GM12878 (cell line): ENCODE data around the gene CERCAM. TPM values are rescaled to one million over a fixed set of nuclear protein-coding genes. Genes with fewer than 3 reads are reported as not detected.

Experiments
- ATF2 ChIP-seq: IDR thresholded peaks from 2 replicates; pipeline ENCODE4 v1.6.1; 2012; ENCODE audit warnings: low read length, inconsistent platforms
- BMI1 ChIP-seq: fragments of 450-650 bp; IDR thresholded peaks from 2 replicates; pipeline ENCODE4 v1.6.1; 2016; ENCODE audit warnings: mild to moderate bottlenecking, moderate library complexity, borderline replicate concordance
- CBFB ChIP-seq: IDR thresholded peaks from 2 replicates; pipeline ENCODE4 v1.6.1; 2016; ENCODE audit warnings: antibody characterized with exemption, low read depth
- CBX5 ChIP-seq: sonication (generic); IDR thresholded peaks from 2 replicates; pipeline ENCODE4 v1.6.1; 2016; ENCODE audit warnings: low read depth, moderate library complexity, mild to moderate bottlenecking, inconsistent platforms
- FOXK2 ChIP-seq: fragments of 450-650 bp; IDR thresholded peaks from 2 replicates; pipeline ENCODE4 v1.6.1; 2017; ENCODE audit warnings: mild to moderate bottlenecking, moderate library complexity
- IKZF1 ChIP-seq: fragments of 450-650 bp; conservative IDR thresholded peaks from 2 replicates; pipeline ENCODE4 v1.6.1; 2017; ENCODE audit warnings: antibody characterized with exemption, mild to moderate bottlenecking
- KLF5 ChIP-seq: fragments of 450-650 bp; IDR thresholded peaks from 2 replicates; pipeline ENCODE4 v1.6.1; 2014; ENCODE audit warnings: mild to moderate bottlenecking; ENCODE audit not compliant: partially characterized antibody
- MLLT1 ChIP-seq: fragments of 450-650 bp; IDR thresholded peaks from 2 replicates; pipeline ENCODE4 v1.6.1; 2016; ENCODE audit warnings: mild to moderate bottlenecking
- NR2C2 ChIP-seq: IDR thresholded peaks from 2 replicates; pipeline ENCODE4 v1.6.1; 2011; ENCODE audit warnings: borderline replicate concordance, low read depth; ENCODE audit not compliant: control insufficient read depth, insufficient read length
- PAX5 ChIP-seq: IDR thresholded peaks from 2 replicates; pipeline ENCODE4 v1.6.1; 2011; ENCODE audit warnings: low read depth, low read length, borderline replicate concordance
- PML ChIP-seq: IDR thresholded peaks from 2 replicates; pipeline ENCODE4 v1.6.1; 2012; ENCODE audit warnings: low read length, inconsistent platforms
- POLR2AphosphoS2 ChIP-seq: IDR thresholded peaks from 2 replicates; pipeline ENCODE4 v1.6.1; 2011; ENCODE audit warnings: low read depth, mild to moderate bottlenecking, low read length, improper control_type of control experiment, moderate library complexity
- POLR2AphosphoS5 ChIP-seq: IDR thresholded peaks from 2 replicates; pipeline ENCODE4 v1.6.1; 2011; ENCODE audit warnings: mild to moderate bottlenecking, low read length, inconsistent platforms
- RFX5 ChIP-seq: IDR thresholded peaks from 2 replicates; pipeline ENCODE4 v1.6.1; 2011; ENCODE audit warnings: low read depth, low read length, improper control_type of control experiment
- SMARCA5 ChIP-seq: fragments of 450-650 bp; IDR thresholded peaks from 2 replicates; pipeline ENCODE4 v1.6.1; 2017; ENCODE audit warnings: mild to moderate bottlenecking
- SUZ12 ChIP-seq: fragments of 200-600 bp; sonication (generic); IDR thresholded peaks from one replicate; pipeline ENCODE4 v1.6.1; 2018; ENCODE audit warnings: antibody characterized with exemption, mild to moderate bottlenecking; ENCODE audit not compliant: unreplicated experiment
- ZBED1 ChIP-seq: IDR thresholded peaks from 2 replicates; pipeline ENCODE4 v1.6.1; 2016; ENCODE audit warnings: borderline replicate concordance
- ZBTB40 ChIP-seq: fragments of 450-650 bp; IDR thresholded peaks from 2 replicates; pipeline ENCODE4 v1.6.1; 2016; ENCODE audit warnings: mild to moderate bottlenecking, moderate library complexity, borderline replicate concordance
- ZNF622 ChIP-seq: fragments of 450-650 bp; IDR thresholded peaks from 2 replicates; pipeline ENCODE4 v1.6.1; 2017; ENCODE audit warnings: mild to moderate bottlenecking, inconsistent platforms
- polyA plus RNA-seq, 11 experiments: library from polyadenylated mRNA; depleted of rRNA in 4 of 11; unstranded in 6 of 11; stranded (reverse) in 5 of 11; fragments of >200 nt; fragmentation: Nextera tagmentation in 4 of 11; fragmentation: Illumina TruSeq in 1 of 11; extraction: Ambion mirVana in 4 of 11; extraction: Trizol in 1 of 11; gene quantifications; 1 replicate in 1 of 11; 2 replicates in 10 of 11; pipeline versions ENCODE4 v1.2.1 to v1.2.3, GENCODE V29; 2011 to 2016; ENCODE audit warnings: inconsistent platforms in 2 of 11, missing spikeins in 2 of 11, low read depth in 1 of 11
- total RNA-seq, 4 experiments: library from RNA; depleted of rRNA in 3 of 4; stranded (reverse); fragments of >200 nt in 3 of 4; fragmentation: Illumina TruSeq in 1 of 4; extraction: Trizol in 1 of 4; gene quantifications; 2 replicates each; pipeline versions ENCODE4 v1.2.1 to v1.2.3, GENCODE V29; 2013 to 2021
- TF ChIP-seq, protein P1 (sequence below): fragments of 450-650 bp; IDR thresholded peaks from 2 replicates; pipeline ENCODE4 v1.6.1; 2018; ENCODE audit warnings: borderline replicate concordance, mild to moderate bottlenecking; ENCODE audit not compliant: partially characterized antibody
- TF ChIP-seq, protein P2 (sequence below): fragments of 450-650 bp; IDR thresholded peaks from 2 replicates; pipeline ENCODE4 v1.6.1; 2016; ENCODE audit warnings: mild to moderate bottlenecking

CERCAM gene
- total and polyA plus RNA-seq, 10 of the 15 experiments (the other 5 are each of a cell fraction or from before 2014, with no cell fraction given) = 0.05 to 6.7 (median 0.71) TPM

- TF ChIP-seq, protein P1, sequence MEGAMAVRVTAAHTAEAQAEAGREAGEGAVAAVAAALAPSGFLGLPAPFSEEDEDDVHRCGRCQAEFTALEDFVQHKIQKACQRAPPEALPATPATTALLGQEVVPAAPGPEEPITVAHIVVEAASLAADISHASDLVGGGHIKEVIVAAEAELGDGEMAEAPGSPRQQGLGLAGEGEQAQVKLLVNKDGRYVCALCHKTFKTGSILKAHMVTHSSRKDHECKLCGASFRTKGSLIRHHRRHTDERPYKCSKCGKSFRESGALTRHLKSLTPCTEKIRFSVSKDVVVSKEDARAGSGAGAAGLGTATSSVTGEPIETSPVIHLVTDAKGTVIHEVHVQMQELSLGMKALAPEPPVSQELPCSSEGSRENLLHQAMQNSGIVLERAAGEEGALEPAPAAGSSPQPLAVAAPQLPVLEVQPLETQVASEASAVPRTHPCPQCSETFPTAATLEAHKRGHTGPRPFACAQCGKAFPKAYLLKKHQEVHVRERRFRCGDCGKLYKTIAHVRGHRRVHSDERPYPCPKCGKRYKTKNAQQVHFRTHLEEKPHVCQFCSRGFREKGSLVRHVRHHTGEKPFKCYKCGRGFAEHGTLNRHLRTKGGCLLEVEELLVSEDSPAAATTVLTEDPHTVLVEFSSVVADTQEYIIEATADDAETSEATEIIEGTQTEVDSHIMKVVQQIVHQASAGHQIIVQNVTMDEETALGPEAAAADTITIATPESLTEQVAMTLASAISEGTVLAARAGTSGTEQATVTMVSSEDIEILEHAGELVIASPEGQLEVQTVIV = no peak
- peak; percentile 33 for TF ChIP-seq KLF5
- TF ChIP-seq BMI1 = no peak
- no peak for TF ChIP-seq SUZ12
- TF ChIP-seq IKZF1 = peak; percentile 67
- TF ChIP-seq, protein P2, sequence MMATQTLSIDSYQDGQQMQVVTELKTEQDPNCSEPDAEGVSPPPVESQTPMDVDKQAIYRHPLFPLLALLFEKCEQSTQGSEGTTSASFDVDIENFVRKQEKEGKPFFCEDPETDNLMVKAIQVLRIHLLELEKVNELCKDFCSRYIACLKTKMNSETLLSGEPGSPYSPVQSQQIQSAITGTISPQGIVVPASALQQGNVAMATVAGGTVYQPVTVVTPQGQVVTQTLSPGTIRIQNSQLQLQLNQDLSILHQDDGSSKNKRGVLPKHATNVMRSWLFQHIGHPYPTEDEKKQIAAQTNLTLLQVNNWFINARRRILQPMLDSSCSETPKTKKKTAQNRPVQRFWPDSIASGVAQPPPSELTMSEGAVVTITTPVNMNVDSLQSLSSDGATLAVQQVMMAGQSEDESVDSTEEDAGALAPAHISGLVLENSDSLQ = no peak
- no peak; the same call in 1 of the 2 replicates for TF ChIP-seq CBX5
- TF ChIP-seq RFX5 = no peak
- no peak for TF ChIP-seq ZNF622
- no peak for TF ChIP-seq PML
- no peak for TF ChIP-seq ZBED1
- no peak for TF ChIP-seq ZBTB40
- no peak for TF ChIP-seq MLLT1
- TF ChIP-seq ATF2 = no peak
- no peak for TF ChIP-seq FOXK2
- TF ChIP-seq NR2C2 = no peak
- no peak for TF ChIP-seq CBFB
- TF ChIP-seq PAX5 = peak; percentile 27; the same call in 1 of the 2 replicates
- no peak for TF ChIP-seq POLR2AphosphoS5
- TF ChIP-seq POLR2AphosphoS2 = no peak
- TF ChIP-seq SMARCA5 = peak; percentile 92
Measured at GRCh38 chr9:128420060-128420650, 502 bp upstream of the CERCAM start (continued).
